Neural cell (in vitro differentiated cells): ENCODE data around the gene CFDP1. TPM values are rescaled to one million over a fixed set of nuclear protein-coding genes. Genes with fewer than 3 reads are reported as not detected.
"Not testable (repeated sequence)": the region's sequence is repeated elsewhere in the genome, so short reads cannot be mapped to it uniquely, and the experiment has no call there.

Experiments used
- H2AFZ ChIP-seq: fragments of 200-600, 300-800 bp; sonication (generic), shearing (Covaris generic); 2 replicates; pipeline ENCODE4 v1.6.0; 2014; ENCODE audit warnings: low read depth, mild to moderate bottlenecking, antibody characterized with exemption, low read length, moderate library complexity
- H3F3A ChIP-seq: fragments of 200-600 bp; shearing (Covaris generic); 2 replicates; pipeline ENCODE4 v1.6.1; 2016; ENCODE audit warnings: mild to moderate bottlenecking, moderate library complexity, mixed read lengths, antibody characterized with exemption, low read length; ENCODE audit not compliant: insufficient read depth, poor library complexity, severe bottlenecking
- H3K27ac ChIP-seq: fragments of 200-600, 300-800 bp; sonication (generic), shearing (Covaris generic); 2 replicates; pipeline ENCODE4 v1.5.1; 2014; ENCODE audit warnings: mild to moderate bottlenecking, low read length, moderate library complexity
- H3K27me3 ChIP-seq: fragments of 300-800, 200-600 bp; sonication (generic), shearing (Covaris generic); 2 replicates; pipeline ENCODE4 v1.6.0; 2014; ENCODE audit warnings: mild to moderate bottlenecking, low read depth, low read length, moderate library complexity; ENCODE audit not compliant: insufficient read depth
- H3K36me3 ChIP-seq: fragments of 300-800, 200-600 bp; sonication (generic), shearing (Covaris generic); 2 replicates; pipeline ENCODE4 v1.5.1; 2014; ENCODE audit warnings: mild to moderate bottlenecking, antibody characterized with exemption, low read length, moderate library complexity; ENCODE audit not compliant: insufficient read depth
- H3K4me2 ChIP-seq: fragments of 300-800, 200-600 bp; sonication (generic), shearing (Covaris generic); 2 replicates; pipeline ENCODE4 v1.6.0; 2014; ENCODE audit warnings: mild to moderate bottlenecking, low read length
- H3K4me3 ChIP-seq: fragments of 300-800, 200-600 bp; sonication (generic), shearing (Covaris generic); 2 replicates; pipeline ENCODE4 v1.5.1; 2014; ENCODE audit warnings: mild to moderate bottlenecking, low read length, moderate library complexity
- H3K79me2 ChIP-seq: fragments of 200-600 bp; shearing (Covaris generic); replicated peaks from 2 replicates; pipeline ENCODE4 v1.6.0; 2014; ENCODE audit warnings: mild to moderate bottlenecking, low read length, moderate library complexity; ENCODE audit not compliant: insufficient read depth
- H3K9ac ChIP-seq: fragments of 300-800, 200-600 bp; sonication (generic), shearing (Covaris generic); 2 replicates; pipeline ENCODE4 v1.6.1; 2016; ENCODE audit warnings: mild to moderate bottlenecking, low read length, mixed read lengths
- H3K9me2 ChIP-seq: fragments of 200-600 bp; shearing (Covaris generic); 2 replicates; pipeline ENCODE4 v1.6.1; 2016; ENCODE audit warnings: mild to moderate bottlenecking, low read length, mixed read lengths; ENCODE audit not compliant: insufficient read depth
- H3K9me3 ChIP-seq: fragments of 200-600, 300-800 bp; sonication (generic), shearing (Covaris generic); 2 replicates; pipeline ENCODE4 v1.6.1; 2016; ENCODE audit warnings: mild to moderate bottlenecking, mixed run types, low read length, moderate library complexity, mixed read lengths
- H4K20me1 ChIP-seq: fragments of 200-600 bp; shearing (Covaris generic); 2 replicates; pipeline ENCODE4 v1.6.1; 2016; ENCODE audit warnings: mild to moderate bottlenecking, mixed run types; ENCODE audit not compliant: insufficient read depth
- EP300 ChIP-seq: fragments of 450-650 bp; conservative IDR thresholded peaks from 2 replicates; pipeline ENCODE4 v1.6.1; 2014; ENCODE audit warnings: antibody characterized with exemption, mild to moderate bottlenecking, moderate library complexity; ENCODE audit not compliant: poor library complexity, severe bottlenecking
- EZH2 ChIP-seq: fragments of 200-600, 300-800 bp; shearing (Covaris generic), sonication (generic); IDR thresholded peaks from 2 replicates; pipeline ENCODE4 v1.6.1; 2014; ENCODE audit warnings: antibody characterized with exemption, low read length, borderline replicate concordance, mild to moderate bottlenecking; ENCODE audit not compliant: insufficient read depth, poor library complexity, severe bottlenecking
- MXI1 ChIP-seq: fragments of 450-650 bp; conservative IDR thresholded peaks from 2 replicates; pipeline ENCODE4 v1.6.1; 2014; ENCODE audit warnings: antibody characterized with exemption, mild to moderate bottlenecking; ENCODE audit not compliant: poor library complexity, severe bottlenecking
- POLR2AphosphoS5 ChIP-seq: IDR thresholded peaks from 2 replicates; pipeline ENCODE4 v1.6.1; 2012
- RAD21 ChIP-seq: fragments of 450-650 bp; conservative IDR thresholded peaks from 2 replicates; pipeline ENCODE4 v1.6.1; 2014; ENCODE audit warnings: antibody characterized with exemption, mild to moderate bottlenecking, moderate library complexity
- REST ChIP-seq: IDR thresholded peaks from 2 replicates; pipeline ENCODE4 v1.6.1; 2012; ENCODE audit warnings: borderline replicate concordance
- SMC3 ChIP-seq: fragments of 450-650 bp; conservative IDR thresholded peaks from 2 replicates; pipeline ENCODE4 v1.6.1; 2014; ENCODE audit warnings: antibody characterized with exemption, mild to moderate bottlenecking, moderate library complexity; ENCODE audit not compliant: poor library complexity
- TAF1 ChIP-seq: IDR thresholded peaks from 2 replicates; pipeline ENCODE4 v1.6.1; 2012; ENCODE audit warnings: low read depth
- polyA plus RNA-seq: library from polyadenylated mRNA; depleted of rRNA; stranded (reverse); fragments of >200 nt; gene quantifications from 2 replicates; pipeline ENCODE4 v1.2.3, GENCODE V29; 2014
- TF ChIP-seq, protein P1 (sequence below): fragments of 450-650 bp; IDR thresholded peaks from 2 replicates; pipeline ENCODE4 v1.5.1; 2014; ENCODE audit warnings: antibody characterized with exemption, mild to moderate bottlenecking, moderate library complexity; ENCODE audit not compliant: poor library complexity, severe bottlenecking

CFDP1 gene
- polyA plus RNA-seq, 1 donor from 2014 or later: 201 TPM

DNA sequence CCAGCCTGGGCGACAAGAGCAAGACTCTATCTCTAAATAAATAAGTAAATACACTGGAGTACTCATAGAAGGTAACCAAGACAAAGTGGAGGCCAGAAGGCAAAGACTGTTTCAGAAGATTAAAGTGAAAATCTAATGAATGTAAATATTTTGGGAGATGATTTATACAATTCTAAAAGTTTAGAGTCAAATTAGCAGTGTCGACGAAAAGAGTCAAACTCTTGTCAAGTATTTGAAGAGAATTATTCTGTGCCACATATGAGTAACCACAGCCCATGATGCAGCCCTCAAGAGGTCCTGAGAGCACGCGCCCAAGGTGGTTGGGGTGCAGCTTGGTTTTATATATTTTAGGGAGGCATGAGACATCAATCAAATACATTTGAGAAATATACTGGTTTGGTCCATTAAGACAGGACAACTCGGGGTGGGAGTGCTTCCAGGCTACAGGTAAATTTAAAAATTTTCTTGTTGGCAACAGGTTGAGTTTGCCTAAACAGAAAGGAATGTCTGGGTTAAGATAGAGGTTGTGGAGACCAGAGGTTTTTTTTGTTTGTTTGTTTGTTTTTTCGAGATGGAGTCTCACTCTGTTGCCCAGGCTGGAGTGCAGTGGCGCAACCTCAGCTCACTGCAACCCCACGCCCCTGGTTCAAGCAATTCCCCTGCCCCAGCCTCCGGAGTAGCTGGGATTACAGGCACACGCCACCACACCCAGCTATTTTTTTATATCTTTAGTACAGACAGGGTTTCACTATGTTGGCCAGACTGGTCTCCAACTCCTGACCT is 3.5 kb downstream of the CFDP1 start:
- Histone ChIP-seq H3K36me3 (no peaks in the 10 kb centered on the region), H3K27me3 (no peaks in the 10 kb centered on the region), H3K9me3 (no peaks in the 10 kb centered on the region), H3K9ac (no peak overlapping the region), H3K9me2 (no peaks in the 10 kb centered on the region), H4K20me1 (no peaks in the 10 kb centered on the region), H3F3A (peaks cover 4% of the 10 kb centered on the region), H3K27ac (no peak overlapping the region), H3K4me3 (no peak overlapping the region), H3K79me2 (peaks cover 33% of the 10 kb centered on the region), H2AFZ (no peak overlapping the region), H3K4me2 (no peak overlapping the region)
- no peak for TF ChIP-seq POLR2AphosphoS5
- no peak for TF ChIP-seq REST
- TF ChIP-seq, protein P1, sequence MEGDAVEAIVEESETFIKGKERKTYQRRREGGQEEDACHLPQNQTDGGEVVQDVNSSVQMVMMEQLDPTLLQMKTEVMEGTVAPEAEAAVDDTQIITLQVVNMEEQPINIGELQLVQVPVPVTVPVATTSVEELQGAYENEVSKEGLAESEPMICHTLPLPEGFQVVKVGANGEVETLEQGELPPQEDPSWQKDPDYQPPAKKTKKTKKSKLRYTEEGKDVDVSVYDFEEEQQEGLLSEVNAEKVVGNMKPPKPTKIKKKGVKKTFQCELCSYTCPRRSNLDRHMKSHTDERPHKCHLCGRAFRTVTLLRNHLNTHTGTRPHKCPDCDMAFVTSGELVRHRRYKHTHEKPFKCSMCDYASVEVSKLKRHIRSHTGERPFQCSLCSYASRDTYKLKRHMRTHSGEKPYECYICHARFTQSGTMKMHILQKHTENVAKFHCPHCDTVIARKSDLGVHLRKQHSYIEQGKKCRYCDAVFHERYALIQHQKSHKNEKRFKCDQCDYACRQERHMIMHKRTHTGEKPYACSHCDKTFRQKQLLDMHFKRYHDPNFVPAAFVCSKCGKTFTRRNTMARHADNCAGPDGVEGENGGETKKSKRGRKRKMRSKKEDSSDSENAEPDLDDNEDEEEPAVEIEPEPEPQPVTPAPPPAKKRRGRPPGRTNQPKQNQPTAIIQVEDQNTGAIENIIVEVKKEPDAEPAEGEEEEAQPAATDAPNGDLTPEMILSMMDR: no peak
- no peak for TF ChIP-seq TAF1
- TF ChIP-seq MXI1: no peak
- TF ChIP-seq EZH2: no peak
- no peak for TF ChIP-seq SMC3
- TF ChIP-seq RAD21: no peak
- no peak for TF ChIP-seq EP300

GRCh38 chr16:75426524-75426923 is 6.8 kb downstream of the CFDP1 start:
- H3K27me3 ChIP-seq, H3K9me2 ChIP-seq, H3K9ac ChIP-seq, H3K4me3 ChIP-seq, H4K20me1 ChIP-seq, H3K36me3 ChIP-seq, H2AFZ ChIP-seq, H3K27ac ChIP-seq, H3K9me3 ChIP-seq, H3K4me2 ChIP-seq, H3F3A ChIP-seq: not testable (repeated sequence)
- peaks cover 31% of the 10 kb centered on the region for H3K79me2 ChIP-seq

DNA sequence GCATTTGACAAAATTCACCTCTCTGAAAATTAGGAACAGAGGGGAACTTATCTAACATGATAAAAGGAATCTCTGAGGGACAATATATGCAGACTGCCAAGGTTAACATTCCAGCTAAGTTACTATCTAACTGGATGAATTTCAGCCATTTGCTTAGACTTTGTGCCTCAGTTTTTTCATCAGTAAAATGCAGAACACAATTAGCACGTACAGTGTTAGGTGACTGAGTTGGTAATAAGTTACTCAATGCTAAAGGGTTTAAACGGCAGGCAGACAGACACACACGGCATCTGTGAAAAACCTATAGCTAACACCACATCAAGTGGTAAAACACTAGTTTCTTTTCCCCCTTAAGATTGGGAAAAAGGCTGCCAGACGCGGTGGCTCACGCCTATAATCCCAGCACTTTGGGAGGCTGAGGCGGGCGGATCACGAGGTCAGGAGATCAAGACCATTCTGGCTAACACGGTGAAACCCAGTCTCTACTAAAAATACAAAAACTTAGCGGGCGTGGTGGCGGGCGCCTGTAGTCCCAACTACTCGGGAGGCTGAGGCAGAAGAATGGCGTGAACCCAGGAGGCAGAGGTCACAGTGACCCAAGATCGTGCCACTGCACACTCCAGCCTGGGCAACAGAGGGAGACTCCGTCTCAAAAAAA is 9.1 kb downstream of the CFDP1 start:
- not testable (repeated sequence) for H4K20me1 ChIP-seq

More for the DNA sequence above, 9.1 kb downstream of the CFDP1 start:
- H3F3A ChIP-seq, H3K4me2 ChIP-seq, H3K27me3 ChIP-seq, H3K9me3 ChIP-seq, H3K9ac ChIP-seq, H2AFZ ChIP-seq, H3K9me2 ChIP-seq, H3K27ac ChIP-seq, H3K4me3 ChIP-seq, H3K36me3 ChIP-seq: not testable (repeated sequence)
- peaks cover 36% of the 10 kb centered on the region for H3K79me2 ChIP-seq
